ENCODE data around the gene TRMT112. TPM values are rescaled to one million over a fixed set of nuclear protein-coding genes. Genes with fewer than 3 reads are reported as not detected.
"Not testable (repeated sequence)": the region's sequence is repeated elsewhere in the genome, so short reads cannot be mapped to it uniquely, and the experiment has no call there.

The TRMT112 gene
- polyA plus RNA-seq, 3 donors, result 135 to 387 (median 213) TPM

- WGBS, 3 donors, result 78 to 88% (median 80%) methylated on average over 8 of the region's 8 CpGs
- H3K27ac ChIP-seq (ENCODE audit: low read depth, low read length), result no peak overlapping the region
These were observed 21.4 kb upstream of the TRMT112 start for GRCh38 chr11:64338716-64339115.

- no peak overlapping the region for H3K27ac ChIP-seq (ENCODE audit: low read depth, low read length)
- 68 to 72% (median 68%) methylated on average over 8 of the region's 8 CpGs for WGBS, 3 donors
These were observed 20.3 kb upstream of the TRMT112 start for GRCh38 chr11:64337538-64338249.

- H3K27ac ChIP-seq (ENCODE audit: low read depth, low read length), result no peak overlapping the region
- WGBS, 3 donors, result 57 to 60% (median 57%) methylated on average over 13 of the region's 13 CpGs
These were observed 17.7 kb upstream of the TRMT112 start for GRCh38 chr11:64334764-64335735.

- no peak overlapping the region for H3K27ac ChIP-seq (ENCODE audit: low read depth, low read length)
- 91 to 94% (median 94%) methylated on average over 8 of the region's 8 CpGs for WGBS, 3 donors
These were observed 16.2 kb upstream of the TRMT112 start for GRCh38 chr11:64333556-64333955.

GRCh38 chr11:64331569-64332371, 14.4 kb upstream of the TRMT112 start:
- H3K27ac ChIP-seq (ENCODE audit: low read depth, low read length), result no peak overlapping the region
- whole genome bisulfite sequencing, 3 donors, result 21 to 29% (median 23%) methylated on average over 15 to 20 of the region's 20 CpGs

- 83 to 90% (median 87%) methylated on average over 11 of the region's 11 CpGs for WGBS, 3 donors
These were observed 13.5 kb upstream of the TRMT112 start for GRCh38 chr11:64330888-64331287.

GRCh38 chr11:64327993-64328392, 10.6 kb upstream of the TRMT112 start:
- WGBS, 3 donors, result 75 to 86% (median 82%) methylated on average over 3 of the region's 3 CpGs
- H3K27ac ChIP-seq (ENCODE audit: low read depth, low read length), result no peak overlapping the region

More at GRCh38 chr11:64330888-64331287, 13.5 kb upstream of the TRMT112 start:
- H3K27ac ChIP-seq (ENCODE audit: low read depth, low read length), result no peak overlapping the region

GRCh38 chr11:64327375-64327774, 10.0 kb upstream of the TRMT112 start:
- no peak overlapping the region for H3K27ac ChIP-seq (ENCODE audit: low read depth, low read length)
- WGBS, 3 donors, result 85 to 92% (median 90%) methylated on average over 2 of the region's 2 CpGs

- WGBS, 3 donors, result 88 to 92% (median 92%) methylated on average over 11 of the region's 11 CpGs
- H3K27ac ChIP-seq (ENCODE audit: low read depth, low read length), result no peak overlapping the region
These were observed 7.5 kb upstream of the TRMT112 start for GRCh38 chr11:64324692-64325469.

GRCh38 chr11:64323984-64324383, 6.6 kb upstream of the TRMT112 start:
- WGBS, 3 donors, result 77 to 85% (median 83%) methylated on average over 4 of the region's 4 CpGs
- H3K27ac ChIP-seq (ENCODE audit: low read depth, low read length), result not testable (repeated sequence)

- H3K27ac ChIP-seq (ENCODE audit: low read depth, low read length), result no peak overlapping the region
- 65 to 76% (median 73%) methylated on average over 5 of the region's 5 CpGs for WGBS, 3 donors
These were observed 6.0 kb upstream of the TRMT112 start for GRCh38 chr11:64323373-64323772.

GRCh38 chr11:64322925-64323260, 5.5 kb upstream of the TRMT112 start:
- H3K27ac ChIP-seq (ENCODE audit: low read depth, low read length), result no peak overlapping the region
- 82 to 87% (median 83%) methylated on average over 7 of the region's 7 CpGs for WGBS, 3 donors

- no peak overlapping the region for H3K27ac ChIP-seq (ENCODE audit: low read depth, low read length)
- WGBS, 3 donors, result 56 to 91% (median 86%) methylated on average over 5 of the region's 5 CpGs
These were observed 4.2 kb upstream of the TRMT112 start for GRCh38 chr11:64321533-64321932.

GRCh38 chr11:64321026-64321425, 3.7 kb upstream of the TRMT112 start:
- WGBS, 3 donors, result 81 to 84% (median 83%) methylated on average over 5 of the region's 5 CpGs
- H3K27ac ChIP-seq (ENCODE audit: low read depth, low read length), result no peak overlapping the region

- 92 to 95% (median 93%) methylated on average over 7 of the region's 7 CpGs for WGBS, 3 donors
- no peak overlapping the region for H3K27ac ChIP-seq (ENCODE audit: low read depth, low read length)
These were observed 3.2 kb upstream of the TRMT112 start for GRCh38 chr11:64320556-64320955.

- 16 to 23% (median 19%) methylated on average over 17 to 19 of the region's 19 CpGs for whole genome bisulfite sequencing, 3 donors
- H3K27ac ChIP-seq (ENCODE audit: low read depth, low read length), result peak overlapping the region; percentile 4
These were observed 1.7 kb upstream of the TRMT112 start for GRCh38 chr11:64318766-64319761.
